Spleen (tissue), 11 donors: ENCODE results near the gene PIH1D1. TPM values are rescaled to one million over a fixed set of nuclear protein-coding genes. Genes with fewer than 3 reads are reported as not detected.
A peak's percentile ranks its signal among the peaks of the same experiment; 100 is the strongest.

Experiments used
- DNase-seq: peaks from one replicate; pipeline ENCODE4 v3.0.0-alpha.2; 2020
- H3K27ac ChIP-seq, 8 donors: fragments of 200-600 bp; sonication (generic) in 7 of 8; 1 replicate in 4 of 8; 2 replicates in 4 of 8; pipeline versions ENCODE4 v1.5.0 to v1.8.0; 2016 to 2021; ENCODE audit warnings: inconsistent platforms in 4 of 8, mild to moderate bottlenecking in 4 of 8, moderate library complexity in 1 of 8
- H3K27me3 ChIP-seq, 7 donors: fragments of 200-600 bp; sonication (generic) in 6 of 7; replicated peaks in 1 of 7; 1 replicate in 4 of 7; 2 replicates in 3 of 7; pipeline versions ENCODE4 v1.5.0 to v1.8.0; 2016 to 2021; ENCODE audit warnings: inconsistent platforms in 3 of 7, mild to moderate bottlenecking in 1 of 7
- H3K36me3 ChIP-seq, 6 donors: fragments of 200-600 bp; sonication (generic) in 5 of 6; 1 replicate in 4 of 6; 2 replicates in 2 of 6; pipeline versions ENCODE4 v1.5.0 to v1.8.0; 2016 to 2021; ENCODE audit warnings: inconsistent platforms in 2 of 6
- H3K4me1 ChIP-seq, 6 donors: fragments of 200-600 bp; sonication (generic) in 5 of 6; 1 replicate in 3 of 6; 2 replicates in 3 of 6; pipeline versions ENCODE4 v1.5.0 to v1.8.0; 2016 to 2021; ENCODE audit warnings: inconsistent platforms in 3 of 6
- H3K4me3 ChIP-seq, 8 donors: fragments of 200-600 bp; sonication (generic) in 7 of 8; 1 replicate in 4 of 8; 2 replicates in 4 of 8; pipeline versions ENCODE4 v1.5.0 to v1.8.0; 2016 to 2021; ENCODE audit warnings: inconsistent platforms in 4 of 8, mild to moderate bottlenecking in 4 of 8, moderate library complexity in 2 of 8
- H3K9me3 ChIP-seq, 8 donors: fragments of 200-600 bp; sonication (generic) in 7 of 8; 1 replicate in 4 of 8; 2 replicates in 4 of 8; pipeline versions ENCODE4 v1.5.0 to v1.8.0; 2016 to 2021; ENCODE audit warnings: inconsistent platforms in 4 of 8
- CTCF ChIP-seq, 11 experiments: fragments of 200-600 bp in 7 of 11; fragments of 450-650 bp in 4 of 11; sonication (generic) in 4 of 11; IDR thresholded peaks in 8 of 11; conservative IDR thresholded peaks in 3 of 11; 1 replicate in 7 of 11; 2 replicates in 4 of 11; pipeline versions ENCODE4 v1.4.0 to v1.8.0; 2016 to 2021; ENCODE audit warnings: antibody characterized with exemption in 11 of 11, inconsistent platforms in 4 of 11, mild to moderate bottlenecking in 1 of 11
- POLR2A ChIP-seq, 3 donors: fragments of 450-650 bp; IDR thresholded peaks; one replicate each; pipeline ENCODE4 v1.5.1; 2017; ENCODE audit warnings: antibody characterized with exemption in 3 of 3, mild to moderate bottlenecking in 1 of 3
- POLR2AphosphoS5 ChIP-seq, 3 donors: sonication (generic); formaldehyde crosslinking; IDR thresholded peaks; one replicate each; pipeline ENCODE4 v1.5.1; 2017; ENCODE audit warnings: antibody characterized with exemption in 3 of 3
- WGBS, 5 donors: extraction: QIAGEN DNeasy Blood & Tissue Kit in 3 of 5; methylation state at CpG; one replicate each; pipeline versions ENCODE4 v1.1.5 to v1.1.7; 2013 to 2018; 5-methylcytosine and 5-hydroxymethylcytosine counted together
- intact Hi-C: fragments of 100-400 bp; cut with DNase I; formaldehyde crosslinking; loops from one replicate; pipeline ENCODE4 v1.15.0; 2023; ENCODE audit warnings: low total_unique reads
- polyA plus RNA-seq, 3 donors: library from polyadenylated mRNA; stranded (reverse); fragments of 200-250 nt; gene quantifications; one replicate each; pipeline ENCODE4 v1.2.1, GENCODE V29; 2013
- total RNA-seq, 7 donors: library from RNA; depleted of rRNA in 3 of 7; stranded (reverse); fragments of >200 nt in 3 of 7; fragmentation: NEBNext Ultra II Directional in 4 of 7; extraction: Animal tissue kit (Norgen Biotek cat#: 25700) in 4 of 7; gene quantifications; one replicate each; pipeline versions ENCODE4 v1.1.0 to v1.2.1, GENCODE V29; 2016 to 2021
- donor health status: healthy with polysubstance abuse.
- donor health status: DM: no; HTN: no; CAD: no; lungs with moderate emphysema.
- donor health status: DM: no; HTN: no; CAD: no.
- donor health status: Bipolar disorder and iron deficiency.
- donor health status: healthy.
- donor health status: DM: no; HTN: no; CAD: no.
- donor health status: DM: yes; HTN: yes; CAD: no.

The PIH1D1 gene
- total and polyA plus RNA-seq, 10 donors: 76.0 to 140 (median 86.3) TPM

- H3K4me1 ChIP-seq: peaks cover 5 to 37% (median 19%) of the 10 kb centered on the region in 6 donors
- no peaks in the 10 kb centered on the region for H3K36me3 ChIP-seq
- no peak overlapping the region for H3K27ac ChIP-seq
- H3K9me3 ChIP-seq: no peaks in the 10 kb centered on the region
- TF ChIP-seq POLR2A (IDR thresholded peaks at IDR 0.05) (no peak), CTCF (IDR thresholded peaks at IDR 0.05 in 8 of 11, conservative IDR thresholded peaks at IDR 0.05 in 3 of 11) (no peak), POLR2AphosphoS5 (IDR thresholded peaks at IDR 0.05) (no peak)
- H3K27me3 ChIP-seq: no peaks in the 10 kb centered on the region
- intact Hi-C loops: no loop called here
- 86 to 93% (median 90%) methylated on average over 16 of the region's 16 CpGs for WGBS, 5 donors
- H3K4me3 ChIP-seq: no peak overlapping the region
- DNase-seq: no peak
Measured at GRCh38 chr19:49407482-49408015, 44.1 kb downstream of the PIH1D1 start.

- DNase-seq: no peak
- H3K27me3 ChIP-seq: no peaks in the 10 kb centered on the region
- H3K9me3 ChIP-seq: no peaks in the 10 kb centered on the region
- no peak overlapping the region for H3K27ac ChIP-seq
- H3K4me1 ChIP-seq: peaks cover 5 to 39% (median 18%) of the 10 kb centered on the region in 6 donors
- H3K4me3 ChIP-seq: no peak overlapping the region
- WGBS, 5 donors: 69 to 77% (median 74%) methylated on average over 7 of the region's 7 CpGs
- no peaks in the 10 kb centered on the region for H3K36me3 ChIP-seq
- intact Hi-C loops: no loop called here
- no peak for TF ChIP-seq CTCF (IDR thresholded peaks at IDR 0.05 in 8 of 11, conservative IDR thresholded peaks at IDR 0.05 in 3 of 11)
- no peak for TF ChIP-seq POLR2AphosphoS5 (IDR thresholded peaks at IDR 0.05)
- TF ChIP-seq POLR2A (IDR thresholded peaks at IDR 0.05): no peak
Measured at GRCh38 chr19:49407079-49407478, 44.5 kb downstream of the PIH1D1 start.

GRCh38 chr19:49403404-49404187, 48.0 kb downstream of the PIH1D1 start:
- no peaks in the 10 kb centered on the region for H3K36me3 ChIP-seq
- no peaks in the 10 kb centered on the region for H3K9me3 ChIP-seq
- TF ChIP-seq CTCF (IDR thresholded peaks at IDR 0.05 in 8 of 11, conservative IDR thresholded peaks at IDR 0.05 in 3 of 11) (no peak), POLR2AphosphoS5 (IDR thresholded peaks at IDR 0.05) (no peak)
- H3K27me3 ChIP-seq: no peaks in the 10 kb centered on the region
- 55 to 62% (median 61%) methylated on average over 7 of the region's 7 CpGs for WGBS, 5 donors
- peaks cover 0 to 20% (median under 1%) of the 10 kb centered on the region in 6 donors for H3K4me1 ChIP-seq
- no peak overlapping the region for H3K4me3 ChIP-seq
- peak overlapping the region in 2 of 8 donors; percentile 8 to 24 for H3K27ac ChIP-seq
- intact Hi-C loops: no loop called here
- DNase-seq: no peak

GRCh38 chr19:49400029-49400428, 51.6 kb downstream of the PIH1D1 start:
- 92 to 96% (median 93%) methylated on average over 6 of the region's 6 CpGs for WGBS, 5 donors
- Histone ChIP-seq H3K27me3 (peaks cover 0 to 8% (median 0%) of the 10 kb centered on the region in 7 donors), H3K4me1 (peaks cover 0 to 17% (median 0%) of the 10 kb centered on the region in 6 donors), H3K36me3 (no peaks in the 10 kb centered on the region), H3K27ac (no peak overlapping the region), H3K9me3 (no peaks in the 10 kb centered on the region), H3K4me3 (no peak overlapping the region)
- TF ChIP-seq CTCF (IDR thresholded peaks at IDR 0.05 in 8 of 11, conservative IDR thresholded peaks at IDR 0.05 in 3 of 11): no peak
- TF ChIP-seq POLR2AphosphoS5 (IDR thresholded peaks at IDR 0.05): no peak
- TF ChIP-seq POLR2A (IDR thresholded peaks at IDR 0.05): no peak
- no peak for DNase-seq
- intact Hi-C loops: no loop called here
